ENCODE data around the gene MRPL43. TPM values are rescaled to one million over a fixed set of nuclear protein-coding genes. Genes with fewer than 3 reads are reported as not detected.

Gene MRPL43
- total and polyA plus RNA-seq, 10 of the 15 experiments (the other 5 are each of a cell fraction or from before 2014, with no cell fraction given): 16.6 to 108 (median 65.1) TPM

DNA sequence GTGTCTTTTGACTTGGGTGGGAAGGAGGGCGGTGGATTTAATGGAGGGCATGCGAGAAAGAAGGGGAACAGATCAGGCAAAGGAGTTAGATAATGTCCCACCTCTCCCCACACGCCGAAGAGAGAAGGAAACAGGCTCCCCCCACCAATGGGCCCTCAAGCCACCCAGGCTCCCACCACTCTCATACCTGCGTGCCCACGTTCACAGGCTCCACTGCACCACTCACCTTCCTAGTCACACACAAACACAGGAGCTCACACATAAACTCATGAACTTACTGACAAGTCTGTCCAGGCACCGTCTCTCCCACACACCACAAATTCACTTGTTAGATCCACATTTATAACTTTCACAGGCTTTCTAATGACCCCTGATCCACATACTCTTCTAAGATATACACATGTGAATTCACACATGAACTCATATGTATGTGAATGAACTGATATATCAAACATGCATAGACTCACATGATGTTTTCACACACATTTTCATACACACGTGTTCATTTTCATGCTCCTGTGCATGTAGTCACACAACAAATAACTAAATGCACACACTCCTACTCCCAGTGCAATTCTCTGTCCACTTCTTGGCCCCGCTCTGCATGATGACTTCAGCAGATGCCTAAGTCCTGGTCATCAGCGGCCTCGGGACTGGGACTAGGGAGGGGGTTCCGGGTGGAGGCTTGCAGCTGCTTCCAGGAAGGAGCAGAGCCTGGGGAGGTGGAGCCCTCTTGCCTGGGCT is 13.8 kb upstream of the MRPL43 start:
- H4K20me1 ChIP-seq (ENCODE audit: control insufficient read depth, insufficient read depth): no peaks in the 10 kb centered on the region
- POLR2A ChIA-PET: no interaction called here
- H3K27me3 ChIP-seq (replicated peaks in 1 of 2; ENCODE audit: control insufficient read depth in 2 of 2, insufficient read depth in 2 of 2, low read length in 1 of 2): no peaks in the 10 kb centered on the region
- no peak overlapping the region for H3K27ac ChIP-seq (ENCODE audit: control insufficient read depth, insufficient read depth)
- DNase-seq (ENCODE audit: low read depth, low spot score) (no peak), ATAC-seq (no peak), FAIRE-seq (no peak)
- RAD21 ChIA-PET (ENCODE audit: unreplicated experiment): interaction anchor here (4.6 kb wide), 1 partner anchor 14 kb away, joined by 26 read pairs; no protein-coding TSS in a partner anchor
- in situ Hi-C loops (cut with MboI): no loop called here
- no peaks in the 10 kb centered on the region for H3K9me3 ChIP-seq (replicated peaks; ENCODE audit: control insufficient read depth, insufficient read depth, low read length)
- H3K9ac ChIP-seq (ENCODE audit: control insufficient read depth, insufficient read depth, low read length): no peak overlapping the region
- peaks cover 16% of the 10 kb centered on the region for H3K4me1 ChIP-seq (ENCODE audit: control insufficient read depth, insufficient read depth, low read length)
- TF ChIP-seq ZNF384 (IDR thresholded peaks at IDR 0.05; ENCODE audit: borderline replicate concordance, low read depth, low read length): no peak
- TF ChIP-seq, protein P1, sequence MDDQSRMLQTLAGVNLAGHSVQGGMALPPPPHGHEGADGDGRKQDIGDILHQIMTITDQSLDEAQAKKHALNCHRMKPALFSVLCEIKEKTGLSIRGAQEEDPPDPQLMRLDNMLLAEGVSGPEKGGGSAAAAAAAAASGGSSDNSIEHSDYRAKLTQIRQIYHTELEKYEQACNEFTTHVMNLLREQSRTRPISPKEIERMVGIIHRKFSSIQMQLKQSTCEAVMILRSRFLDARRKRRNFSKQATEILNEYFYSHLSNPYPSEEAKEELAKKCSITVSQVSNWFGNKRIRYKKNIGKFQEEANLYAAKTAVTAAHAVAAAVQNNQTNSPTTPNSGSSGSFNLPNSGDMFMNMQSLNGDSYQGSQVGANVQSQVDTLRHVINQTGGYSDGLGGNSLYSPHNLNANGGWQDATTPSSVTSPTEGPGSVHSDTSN (IDR thresholded peaks at IDR 0.05; ENCODE audit: insufficient replicate concordance, low read depth, low read length): no peak
- TF ChIP-seq, protein P2, sequence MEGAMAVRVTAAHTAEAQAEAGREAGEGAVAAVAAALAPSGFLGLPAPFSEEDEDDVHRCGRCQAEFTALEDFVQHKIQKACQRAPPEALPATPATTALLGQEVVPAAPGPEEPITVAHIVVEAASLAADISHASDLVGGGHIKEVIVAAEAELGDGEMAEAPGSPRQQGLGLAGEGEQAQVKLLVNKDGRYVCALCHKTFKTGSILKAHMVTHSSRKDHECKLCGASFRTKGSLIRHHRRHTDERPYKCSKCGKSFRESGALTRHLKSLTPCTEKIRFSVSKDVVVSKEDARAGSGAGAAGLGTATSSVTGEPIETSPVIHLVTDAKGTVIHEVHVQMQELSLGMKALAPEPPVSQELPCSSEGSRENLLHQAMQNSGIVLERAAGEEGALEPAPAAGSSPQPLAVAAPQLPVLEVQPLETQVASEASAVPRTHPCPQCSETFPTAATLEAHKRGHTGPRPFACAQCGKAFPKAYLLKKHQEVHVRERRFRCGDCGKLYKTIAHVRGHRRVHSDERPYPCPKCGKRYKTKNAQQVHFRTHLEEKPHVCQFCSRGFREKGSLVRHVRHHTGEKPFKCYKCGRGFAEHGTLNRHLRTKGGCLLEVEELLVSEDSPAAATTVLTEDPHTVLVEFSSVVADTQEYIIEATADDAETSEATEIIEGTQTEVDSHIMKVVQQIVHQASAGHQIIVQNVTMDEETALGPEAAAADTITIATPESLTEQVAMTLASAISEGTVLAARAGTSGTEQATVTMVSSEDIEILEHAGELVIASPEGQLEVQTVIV (IDR thresholded peaks at IDR 0.05; ENCODE audit: borderline replicate concordance, partially characterized antibody): no peak
- no peak for TF ChIP-seq ETV6 (conservative IDR thresholded peaks at IDR 0.05 in 1 of 2, IDR thresholded peaks at IDR 0.05 in 1 of 2; ENCODE audit: borderline replicate concordance in 1 of 2, low read depth in 1 of 2)
- no peak for TF ChIP-seq SUPT20H (IDR thresholded peaks at IDR 0.05; ENCODE audit: borderline replicate concordance, control insufficient read depth, low read depth, low read length)
- no peak for TF ChIP-seq SMC3 (IDR thresholded peaks at IDR 0.05; ENCODE audit: borderline replicate concordance, low read length)
- TF ChIP-seq RELA (IDR thresholded peaks at IDR 0.05; ENCODE audit: borderline replicate concordance, partially characterized antibody): no peak
- SMC1A ChIA-PET (ENCODE audit: uncharacterized antibody, unreplicated experiment): no interaction called here
- H3K4me2 ChIP-seq (ENCODE audit: control insufficient read depth, insufficient read depth): 0 out of 2 replicates have a peak overlapping the region, but pooled peaks have one; percentile 17
- CTCF ChIA-PET: interaction anchor here (2.3 to 3.7 kb wide), 2 partner anchors 10 to 13 kb away, joined by 7 to 21 read pairs; no protein-coding TSS in a partner anchor
- intact Hi-C loops (cut with micrococcal nuclease; ENCODE audit: unreplicated experiment): no loop called here
- H3K79me2 ChIP-seq (ENCODE audit: control insufficient read depth, insufficient read depth, low read length): peaks cover 10% of the 10 kb centered on the region
- H3K4me3 ChIP-seq: no peak overlapping the region
- WGBS (ENCODE audit: insufficient coverage, insufficient replicate concordance, low lambda C conversion rate, missing lambda C conversion rate): 100% methylated on average over 9 of the region's 12 CpGs
- no peak overlapping the region for H2AFZ ChIP-seq (ENCODE audit: control insufficient read depth, low read depth, low read length)
- no TSS peak for BruUV-seq (replicated peaks)
- peaks cover 0 to 2% of the 10 kb centered on the region in 2 experiments; a peak in 3 of 4 replicates for H3K36me3 ChIP-seq (ENCODE audit: control insufficient read depth in 2 of 2, insufficient read depth in 2 of 2, low read length in 1 of 2)

All from GM12878 (cell line).